Endothelial cell of umbilical vein (primary cell): ENCODE results near the gene ZNF319. TPM values are rescaled to one million over a fixed set of nuclear protein-coding genes. Genes with fewer than 3 reads are reported as not detected.

Source experiments
- BruUV-seq: library from RNA; stranded (reverse); fragments of 400-500 nt; replicated peaks from 2 replicates; lab custom pipeline; 2021; lab: Mats Ljungman, UMichigan
- CTCF ChIA-PET: fragments of 300-600, 350-600 bp; sonication (Branson Sonifier 250); formaldehyde crosslinking; loops from one replicate; lab custom pipeline; 2021; ENCODE audit warnings: antibody characterized with exemption, inconsistent platforms; lab: Charles Lee
- POLR2A ChIA-PET: fragments of 300-600, 350-600 bp; sonication (Branson Sonifier 250); formaldehyde crosslinking; loops from one replicate; lab custom pipeline; 2021; ENCODE audit warnings: antibody characterized with exemption, inconsistent platforms; lab: Charles Lee
- DNase-seq: peaks from one replicate; pipeline ENCODE4 v3.0.0-alpha.2; 2011; ENCODE audit warnings: low read depth, low spot score
- FAIRE-seq: peaks from 2 replicates; lab custom pipeline; 2011; peaks lifted over from hg19 to GRCh38; lab: Jason Lieb, UNC
- H2AFZ ChIP-seq: 2 replicates; pipeline ENCODE4 v1.6.0; 2012; ENCODE audit warnings: low read depth, low read length, control low read depth, inconsistent platforms
- H3K27ac ChIP-seq: 2 replicates; pipeline ENCODE4 v1.5.1; 2011; ENCODE audit warnings: low read depth, mild to moderate bottlenecking, control low read depth, low read length, moderate library complexity; ENCODE audit not compliant: insufficient read depth
- H3K27me3 ChIP-seq, 2 experiments: 2 replicates each; pipeline versions ENCODE4 v1.6.0 to v1.6.1; 2011; ENCODE audit warnings: low read length in 2 of 2, mixed read lengths in 1 of 2; ENCODE audit not compliant: control insufficient read depth in 2 of 2, insufficient read depth in 2 of 2
- H3K36me3 ChIP-seq, 2 experiments: 2 replicates in 1 of 2; 3 replicates in 1 of 2; pipeline ENCODE4 v1.5.1; 2011; ENCODE audit warnings: low read length in 2 of 2, mild to moderate bottlenecking in 1 of 2, moderate library complexity in 1 of 2; ENCODE audit not compliant: control insufficient read depth in 2 of 2, insufficient read depth in 2 of 2; ENCODE audit errors: extremely low read depth in 1 of 2
- H3K4me1 ChIP-seq: 3 replicates; pipeline ENCODE4 v1.5.1; 2011; ENCODE audit warnings: mild to moderate bottlenecking, low read length; ENCODE audit not compliant: control insufficient read depth, insufficient read depth; ENCODE audit errors: extremely low read depth
- H3K4me2 ChIP-seq: 2 replicates; pipeline ENCODE4 v1.6.1; 2011; ENCODE audit warnings: low read length, control low read depth, mixed read lengths; ENCODE audit not compliant: insufficient read depth
- H3K4me3 ChIP-seq, 3 experiments: fragments of 200-600 bp in 1 of 3; sonication (generic), shearing (Covaris generic) in 1 of 3; replicated peaks in 1 of 3; 2 replicates each; pipeline ENCODE4 v1.5.1; 2011 to 2016; ENCODE audit warnings: control low read depth in 3 of 3, low read length in 3 of 3, mild to moderate bottlenecking in 2 of 3, inconsistent platforms in 1 of 3, low read depth in 1 of 3, moderate library complexity in 1 of 3; ENCODE audit not compliant: insufficient read depth in 1 of 3
- H3K79me2 ChIP-seq: 2 replicates; pipeline ENCODE4 v1.6.0; 2012; ENCODE audit warnings: low read length, inconsistent platforms; ENCODE audit not compliant: control insufficient read depth, insufficient read depth
- H3K9ac ChIP-seq: replicated peaks from 2 replicates; pipeline ENCODE3; 2011; ENCODE audit warnings: low read length, control low read depth; ENCODE audit not compliant: insufficient read depth; ENCODE audit errors: extremely low read depth
- H3K9me1 ChIP-seq: replicated peaks from 3 replicates; pipeline ENCODE4 v1.6.0; 2011; ENCODE audit warnings: mild to moderate bottlenecking, low read length; ENCODE audit not compliant: control insufficient read depth, insufficient read depth; ENCODE audit errors: extremely low read depth
- H3K9me3 ChIP-seq: replicated peaks from 2 replicates; pipeline ENCODE4 v1.5.1; 2012; ENCODE audit warnings: low read length, inconsistent platforms; ENCODE audit not compliant: control insufficient read depth, insufficient read depth
- H4K20me1 ChIP-seq: replicated peaks from 2 replicates; pipeline ENCODE3; 2011; ENCODE audit warnings: mild to moderate bottlenecking, low read length; ENCODE audit not compliant: control insufficient read depth, insufficient read depth; ENCODE audit errors: extremely low read depth
- CTCF ChIP-seq, 2 donors: IDR thresholded peaks; 1 replicate in 1 of 2; 2 replicates in 1 of 2; pipeline ENCODE4 v1.5.1; 2011; ENCODE audit warnings: low read length in 2 of 2, mild to moderate bottlenecking in 2 of 2, moderate library complexity in 2 of 2, control low read depth in 1 of 2, inconsistent platforms in 1 of 2, low read depth in 1 of 2; ENCODE audit not compliant: insufficient read depth in 1 of 2; ENCODE audit errors: extremely low read depth in 1 of 2
- EZH2 ChIP-seq: IDR thresholded peaks from 2 replicates; pipeline ENCODE4 v1.6.1; 2012; ENCODE audit warnings: borderline replicate concordance, low read depth, mild to moderate bottlenecking, moderate library complexity, low read length, inconsistent platforms; ENCODE audit not compliant: severe bottlenecking
- FOS ChIP-seq: IDR thresholded peaks from 2 replicates; pipeline ENCODE4 v1.6.1; 2011; ENCODE audit warnings: mild to moderate bottlenecking, low read length, moderate library complexity, borderline replicate concordance; ENCODE audit not compliant: insufficient read depth
- GATA2 ChIP-seq: IDR thresholded peaks from 2 replicates; pipeline ENCODE4 v1.7.0; 2011; ENCODE audit warnings: low read depth, mild to moderate bottlenecking, moderate library complexity, mixed read lengths, low read length; ENCODE audit not compliant: insufficient read length, insufficient read depth
- JUN ChIP-seq: IDR thresholded peaks from 2 replicates; pipeline ENCODE4 v1.6.1; 2011; ENCODE audit warnings: borderline replicate concordance, low read depth; ENCODE audit not compliant: insufficient read length, insufficient read depth
- MYC ChIP-seq: IDR thresholded peaks from one replicate; pipeline ENCODE4 v1.6.1; 2011; ENCODE audit warnings: mild to moderate bottlenecking, low read depth, low read length
- POLR2A ChIP-seq: IDR thresholded peaks from 2 replicates; pipeline ENCODE4 v1.6.1; 2012; ENCODE audit warnings: low read depth, mild to moderate bottlenecking, control low read depth, low read length
- POLR2AphosphoS5 ChIP-seq: IDR thresholded peaks from 2 replicates; pipeline ENCODE4 v1.6.1; 2012; ENCODE audit warnings: low read depth, mild to moderate bottlenecking, control low read depth, low read length, moderate library complexity; ENCODE audit not compliant: insufficient read depth
- dilution Hi-C: fragments of 300-500 bp; cut with MboI; formaldehyde crosslinking; loops from one replicate; pipeline ENCODE4 v1.15.0; 2019; ENCODE audit warnings: low sequenced_read_pairs; ENCODE audit not compliant: extremely low pct_ligation_motif_present
- intact Hi-C: fragments of 100-400 bp; cut with micrococcal nuclease; formaldehyde crosslinking; loops from one replicate; pipeline ENCODE4 v1.10.0; 2022
- polyA plus RNA-seq, 4 experiments: library from polyadenylated mRNA; depleted of rRNA in 3 of 4; stranded (reverse) in 3 of 4; unstranded in 1 of 4; fragments of >200 nt; gene quantifications; 2 replicates each; pipeline versions ENCODE4 v1.2.1 to v1.2.3, GENCODE V29; 2011 to 2012; ENCODE audit warnings: missing spikeins in 1 of 4
- total RNA-seq: library from RNA; stranded (reverse); gene quantifications from 2 replicates; pipeline ENCODE4 v1.2.3, GENCODE V29; 2021
- TF ChIP-seq, protein P1 (sequence below): IDR thresholded peaks from 2 replicates; pipeline ENCODE4 v1.6.1; 2011; ENCODE audit not compliant: insufficient read depth, insufficient read length

ZNF319 gene
- total and polyA plus RNA-seq, 2 donors (not counting 3 experiments of a cell fraction or from before 2014, with no cell fraction given) = 5.4 to 9.9 TPM

GRCh38 chr16:57951204-57951960, 49.1 kb downstream of the ZNF319 start:
- H3K79me2 ChIP-seq = no peaks in the 10 kb centered on the region
- ChIA-PET POLR2A (no interaction called here), CTCF (interaction anchor here (1.7 kb wide), 1 partner anchor 12 kb away, joined by 4 read pairs; no protein-coding TSS in a partner anchor)
- H3K27me3 ChIP-seq = no peaks in the 10 kb centered on the region
- FAIRE-seq (no peak), DNase-seq (no peak)
- dilution Hi-C loops = no loop called here
- no peaks in the 10 kb centered on the region for H3K9me3 ChIP-seq
- H4K20me1 ChIP-seq = no peaks in the 10 kb centered on the region
- H3K36me3 ChIP-seq = no peaks in the 10 kb centered on the region
- intact Hi-C loops = no loop called here
- H3K9ac ChIP-seq = no peak overlapping the region
- H3K4me2 ChIP-seq = no peak overlapping the region
- no peak overlapping the region for H3K4me3 ChIP-seq
- TF ChIP-seq POLR2AphosphoS5 (no peak), JUN (no peak), MYC (no peak), FOS (no peak), GATA2 (no peak), CTCF (IDR thresholded peaks at IDR 0.05; ENCODE audit: extremely low read depth in 1 of 2, insufficient read depth in 1 of 2, low read depth in 1 of 2, low read length in 2 of 2) (no peak), POLR2A (no peak), EZH2 (no peak)
- TF ChIP-seq, protein P1, sequence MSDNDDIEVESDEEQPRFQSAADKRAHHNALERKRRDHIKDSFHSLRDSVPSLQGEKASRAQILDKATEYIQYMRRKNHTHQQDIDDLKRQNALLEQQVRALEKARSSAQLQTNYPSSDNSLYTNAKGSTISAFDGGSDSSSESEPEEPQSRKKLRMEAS = no peak
- no peaks in the 10 kb centered on the region for H3K9me1 ChIP-seq
- no peak overlapping the region for H2AFZ ChIP-seq
- H3K4me1 ChIP-seq = no peaks in the 10 kb centered on the region
- BruUV-seq = no TSS peak
- H3K27ac ChIP-seq = no peak overlapping the region
